ENCODE measurements around the gene C10orf67. TPM values are rescaled to one million over a fixed set of nuclear protein-coding genes. Genes with fewer than 3 reads are reported as not detected.
A peak's percentile ranks its signal among the peaks of the same experiment; 100 is the strongest.
"Not testable (repeated sequence)": the region's sequence is repeated elsewhere in the genome, so short reads cannot be mapped to it uniquely, and the experiment has no call there.

C10orf67 gene
- total and polyA plus RNA-seq, 4 experiments from 2014 or later = 0.16 to 0.31 TPM; not detected in 2

DNA sequence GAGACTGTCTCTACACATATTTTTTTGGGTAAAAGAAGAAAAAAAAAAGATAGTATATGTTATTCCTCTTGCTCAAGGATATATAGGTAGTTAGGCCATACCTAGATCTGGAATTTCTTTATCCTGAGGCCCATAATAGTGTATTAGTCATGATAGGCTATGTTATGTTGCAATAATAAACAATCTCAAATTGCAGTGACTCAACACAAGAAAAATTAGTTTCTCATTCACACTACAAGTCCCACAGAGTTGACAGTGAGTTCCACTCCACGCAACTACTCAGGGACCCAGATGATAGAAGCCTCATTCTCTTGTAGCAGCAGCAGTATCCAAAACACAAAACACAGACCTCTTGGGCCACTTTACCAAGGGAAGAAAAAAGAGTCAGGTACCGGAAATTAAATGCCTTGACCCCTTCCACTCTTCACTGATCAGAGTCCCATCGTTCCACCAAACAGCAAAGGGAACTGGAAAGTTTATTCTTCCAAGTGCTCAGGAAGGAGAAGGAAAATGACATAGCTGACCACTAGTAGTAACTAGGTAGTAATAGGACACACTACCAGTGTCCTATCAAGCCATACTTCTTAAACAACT lies 7.4 kb upstream of the C10orf67 start:
- POLR2A ChIA-PET (ENCODE audit: partially characterized antibody) = no interaction called here
- intact Hi-C loops (cut with micrococcal nuclease) = no loop called here

DNA sequence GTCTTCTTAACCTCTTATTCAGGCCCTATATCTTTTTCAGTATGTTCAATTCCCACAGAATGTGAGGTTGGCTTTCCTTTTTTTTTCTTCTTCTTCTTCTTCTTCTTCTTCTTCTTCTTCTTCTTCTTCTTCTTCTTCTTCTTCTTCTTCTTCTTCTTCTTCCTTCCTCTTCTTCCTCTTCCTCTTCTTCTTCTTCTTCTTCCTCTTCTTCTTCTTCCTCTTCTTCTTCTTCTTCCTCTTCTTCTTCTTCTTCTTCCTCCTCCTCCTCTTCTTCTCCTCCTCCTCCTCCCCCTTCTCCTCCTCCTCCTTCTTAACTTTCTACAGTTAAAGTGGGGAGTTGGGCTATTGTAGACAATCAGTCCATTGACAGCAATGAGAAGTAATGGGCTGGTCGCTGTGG lies 6.1 kb upstream of the C10orf67 start:
- H3K36me3 Mint-ChIP-seq; H3K27me3 Mint-ChIP-seq; H3K9me3 ChIP-seq (ENCODE audit: control insufficient read depth in 1 of 2, low read length in 2 of 2); H3K27me3 ChIP-seq (ENCODE audit: insufficient read depth, low read length); H3K27ac ChIP-seq (ENCODE audit: low read depth, low read length); DNase-seq; H3K36me3 ChIP-seq (ENCODE audit: insufficient read depth, low read length); H3K4me3 Mint-ChIP-seq; intact Hi-C loops (cut with micrococcal nuclease); H3K9me3 Mint-ChIP-seq; H3K27ac Mint-ChIP-seq; POLR2A ChIA-PET (ENCODE audit: partially characterized antibody); H3K4me3 ChIP-seq (ENCODE audit: low read length in 2 of 2); H3K4me1 ChIP-seq (ENCODE audit: insufficient read depth, low read length); H3K4me1 Mint-ChIP-seq; CTCF ChIA-PET (ENCODE audit: partially characterized antibody): not testable (repeated sequence)

More for the DNA sequence above, 7.4 kb upstream of the C10orf67 start:
- H3K27ac Mint-ChIP-seq = no peak overlapping the region
- no peak for DNase-seq
- Histone ChIP-seq H3K27me3 (ENCODE audit: insufficient read depth, low read length) (no peaks in the 10 kb centered on the region), H3K27ac (ENCODE audit: low read depth, low read length) (no peak overlapping the region), H3K4me3 (ENCODE audit: low read length in 2 of 2) (no peak overlapping the region), H3K9me3 (ENCODE audit: control insufficient read depth in 1 of 2, low read length in 2 of 2) (no peaks in the 10 kb centered on the region), H3K36me3 (ENCODE audit: insufficient read depth, low read length) (no peaks in the 10 kb centered on the region), H3K4me1 (ENCODE audit: insufficient read depth, low read length) (no peaks in the 10 kb centered on the region)
- peaks cover 0 to 1% of the 10 kb centered on the region in 2 donors for H3K27me3 Mint-ChIP-seq
- no peaks in the 10 kb centered on the region for H3K9me3 Mint-ChIP-seq
- CTCF ChIA-PET (ENCODE audit: partially characterized antibody) = no interaction called here
- H3K4me3 Mint-ChIP-seq = no peak overlapping the region
- H3K36me3 Mint-ChIP-seq = no peaks in the 10 kb centered on the region
- H3K4me1 Mint-ChIP-seq = peaks cover 0 to 1% (median 0%) of the 10 kb centered on the region in 4 donors

DNA sequence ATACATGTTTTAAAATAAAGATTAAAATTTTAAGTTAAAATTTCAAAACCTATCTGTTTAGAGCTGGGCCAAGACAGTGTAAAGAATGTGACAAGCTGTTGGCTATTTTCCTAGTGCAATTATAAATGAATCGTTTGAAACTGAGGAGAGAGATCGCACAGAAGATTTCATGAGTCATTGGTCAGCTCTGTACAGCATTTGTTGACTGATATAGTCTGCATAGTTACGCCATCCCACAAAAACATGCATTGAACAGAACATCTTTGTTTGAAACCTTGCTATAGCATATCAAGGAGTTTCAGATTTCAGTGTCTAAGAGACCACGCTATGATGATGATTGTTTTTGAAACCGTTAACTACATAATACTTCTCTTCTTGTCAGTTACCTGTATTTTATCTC lies 1.3 kb upstream of the C10orf67 start:
- peaks cover 34% of the 10 kb centered on the region for H3K4me1 ChIP-seq (ENCODE audit: insufficient read depth, low read length)
- no peaks in the 10 kb centered on the region for H3K9me3 ChIP-seq (ENCODE audit: control insufficient read depth in 1 of 2, low read length in 2 of 2)
- no peak overlapping the region for H3K4me3 ChIP-seq (ENCODE audit: low read length in 2 of 2)
- ChIA-PET POLR2A (ENCODE audit: partially characterized antibody) (interaction anchor here (0.6 to 5.8 kb wide), 2 partner anchors 31 to 94 kb away, joined by 3 to 55 read pairs; partner anchors contain the start of gene OTUD1), CTCF (ENCODE audit: partially characterized antibody) (no interaction called here)
- peaks cover 0 to 1% of the 10 kb centered on the region in 2 donors for H3K27me3 Mint-ChIP-seq
- H3K4me1 Mint-ChIP-seq = peaks cover 18 to 35% (median 29%) of the 10 kb centered on the region in 4 donors
- no peak for DNase-seq
- H3K27ac Mint-ChIP-seq = no peak overlapping the region
- no peaks in the 10 kb centered on the region for H3K27me3 ChIP-seq (ENCODE audit: insufficient read depth, low read length)
- H3K36me3 Mint-ChIP-seq = peaks cover 0 to 2% of the 10 kb centered on the region in 2 donors
- no peaks in the 10 kb centered on the region for H3K36me3 ChIP-seq (ENCODE audit: insufficient read depth, low read length)
- no peak overlapping the region for H3K27ac ChIP-seq (ENCODE audit: low read depth, low read length)
- intact Hi-C loops (cut with micrococcal nuclease) = loop anchor here (2.0 kb wide), 1 partner anchor 93 kb away; the partner anchor contains the start of gene OTUD1
- peaks cover 0 to 1% (median 0%) of the 10 kb centered on the region in 8 donors for H3K9me3 Mint-ChIP-seq
- peak overlapping the region in 2 of 8 donors; percentile 18 to 45 for H3K4me3 Mint-ChIP-seq

GRCh38 chr10:23343591-23344240 lies 881 bp downstream of the C10orf67 start:
- ChIA-PET CTCF (ENCODE audit: partially characterized antibody) (interaction anchor here (0.8 to 2.3 kb wide), 5 partner anchors 11 to 186 kb away, joined by 3 to 6 read pairs (median 5); no protein-coding TSS in a partner anchor), POLR2A (ENCODE audit: partially characterized antibody) (interaction anchor here (0.9 to 5.8 kb wide), 6 partner anchors 11 to 96 kb away, joined by 3 to 55 read pairs (median 4); partner anchors contain the start of gene OTUD1)
- peak in 4 of 5 donors; percentile 24 to 43 (median 32) for DNase-seq
- H3K4me3 Mint-ChIP-seq = peak overlapping the region; percentile 88 to 95 (median 92)
- Histone ChIP-seq H3K36me3 (ENCODE audit: insufficient read depth, low read length) (no peaks in the 10 kb centered on the region), H3K27me3 (ENCODE audit: insufficient read depth, low read length) (no peaks in the 10 kb centered on the region), H3K4me3 (ENCODE audit: low read length in 2 of 2) (peak overlapping the region in 1 of 2 donors; percentile 56), H3K9me3 (ENCODE audit: control insufficient read depth in 1 of 2, low read length in 2 of 2) (no peaks in the 10 kb centered on the region), H3K4me1 (ENCODE audit: insufficient read depth, low read length) (peaks cover 49% of the 10 kb centered on the region), H3K27ac (ENCODE audit: low read depth, low read length) (no peak overlapping the region)
- intact Hi-C loops (cut with micrococcal nuclease) = loop anchor here (1.0 to 2.0 kb wide), 2 partner anchors 20 to 95 kb away; partner anchors contain the start of gene OTUD1
- peaks cover 0 to 1% of the 10 kb centered on the region in 2 donors for H3K27me3 Mint-ChIP-seq
- peaks cover 0 to 2% of the 10 kb centered on the region in 2 donors for H3K36me3 Mint-ChIP-seq
- peaks cover 0 to 1% (median 0%) of the 10 kb centered on the region in 8 donors for H3K9me3 Mint-ChIP-seq
- peak overlapping the region; percentile 29 to 96 (median 85) for H3K27ac Mint-ChIP-seq
- peaks cover 21 to 50% (median 44%) of the 10 kb centered on the region in 4 donors for H3K4me1 Mint-ChIP-seq

- H3K4me3 ChIP-seq (ENCODE audit: low read length in 2 of 2) = no peak overlapping the region
- ChIA-PET CTCF (ENCODE audit: partially characterized antibody) (interaction anchor here (1.0 to 1.7 kb wide), 5 partner anchors 10 to 99 kb away, joined by 3 to 6 read pairs (median 3); no protein-coding TSS in a partner anchor), POLR2A (ENCODE audit: partially characterized antibody) (interaction anchor here (0.9 to 5.8 kb wide), 5 partner anchors 21 to 107 kb away, joined by 3 to 55 read pairs (median 6); partner anchors contain the start of gene OTUD1)
- Mint-ChIP-seq H3K36me3 (peaks cover 0 to 2% of the 10 kb centered on the region in 2 donors), H3K27me3 (no peaks in the 10 kb centered on the region), H3K27ac (peak overlapping the region; percentile 20 to 92 (median 67)), H3K4me1 (peaks cover 23 to 55% (median 44%) of the 10 kb centered on the region in 4 donors), H3K4me3 (peak overlapping the region in 7 of 8 donors; percentile 6 to 80 (median 76)), H3K9me3 (peaks cover 0 to 1% (median 0%) of the 10 kb centered on the region in 8 donors)
- H3K36me3 ChIP-seq (ENCODE audit: insufficient read depth, low read length) = no peaks in the 10 kb centered on the region
- peak in 3 of 5 donors; percentile 12 to 35 (median 22) for DNase-seq
- H3K4me1 ChIP-seq (ENCODE audit: insufficient read depth, low read length) = peaks cover 49% of the 10 kb centered on the region
- H3K27me3 ChIP-seq (ENCODE audit: insufficient read depth, low read length) = no peaks in the 10 kb centered on the region
- intact Hi-C loops (cut with micrococcal nuclease) = no loop called here
- H3K9me3 ChIP-seq (ENCODE audit: control insufficient read depth in 1 of 2, low read length in 2 of 2) = no peaks in the 10 kb centered on the region
- no peak overlapping the region for H3K27ac ChIP-seq (ENCODE audit: low read depth, low read length)
Measured at GRCh38 chr10:23342213-23342884, 2.2 kb downstream of the C10orf67 start.

- peaks cover 23 to 55% (median 44%) of the 10 kb centered on the region in 4 donors for H3K4me1 Mint-ChIP-seq
- H3K27ac Mint-ChIP-seq = peak overlapping the region; percentile 20 to 87 (median 79)
- Histone ChIP-seq H3K27me3 (ENCODE audit: insufficient read depth, low read length) (no peaks in the 10 kb centered on the region), H3K4me1 (ENCODE audit: insufficient read depth, low read length) (peaks cover 49% of the 10 kb centered on the region), H3K27ac (ENCODE audit: low read depth, low read length) (no peak overlapping the region), H3K4me3 (ENCODE audit: low read length in 2 of 2) (no peak overlapping the region), H3K36me3 (ENCODE audit: insufficient read depth, low read length) (no peaks in the 10 kb centered on the region), H3K9me3 (ENCODE audit: control insufficient read depth in 1 of 2, low read length in 2 of 2) (no peaks in the 10 kb centered on the region)
- ChIA-PET CTCF (ENCODE audit: partially characterized antibody) (interaction anchor here (0.7 to 1.6 kb wide), 4 partner anchors 9 to 102 kb away, joined by 3 to 6 read pairs (median 3); no protein-coding TSS in a partner anchor), POLR2A (ENCODE audit: partially characterized antibody) (interaction anchor here (0.6 to 5.8 kb wide), 3 partner anchors 16 to 99 kb away, joined by 3 to 55 read pairs (median 3); partner anchors contain the start of gene OTUD1)
- DNase-seq = peak in 3 of 5 donors; percentile 33 to 50 (median 46)
- peaks cover 0 to 1% (median 0%) of the 10 kb centered on the region in 8 donors for H3K9me3 Mint-ChIP-seq
- intact Hi-C loops (cut with micrococcal nuclease) = no loop called here
- peak overlapping the region in 5 of 8 donors; percentile 9 to 43 (median 17) for H3K4me3 Mint-ChIP-seq
- no peaks in the 10 kb centered on the region for H3K27me3 Mint-ChIP-seq
- H3K36me3 Mint-ChIP-seq = peaks cover 0 to 2% of the 10 kb centered on the region in 2 donors
Measured at GRCh38 chr10:23341004-23341403, 3.6 kb downstream of the C10orf67 start.
